ENCODE data around the gene TGFBR3. TPM values are rescaled to one million over a fixed set of nuclear protein-coding genes. Genes with fewer than 3 reads are reported as not detected.

The TGFBR3 gene
- total and polyA plus RNA-seq, 9 of the 15 experiments (the other 6 are each of a cell fraction or from before 2014, with no cell fraction given): 3.6 to 32.4 (median 15.6) TPM

GRCh38 chr1:91885716-91886506, at the start of gene TGFBR3 (continued):
- TF ChIP-seq E2F8 (IDR thresholded peaks at IDR 0.05; ENCODE audit: low read depth, partially characterized antibody): no peak
- TF ChIP-seq EWSR1 (IDR thresholded peaks at IDR 0.05; ENCODE audit: borderline replicate concordance, low read depth, partially characterized antibody): no peak
- no peak for TF ChIP-seq SMAD1 (IDR thresholded peaks at IDR 0.05; ENCODE audit: low read depth, low read length, partially characterized antibody)
- TF ChIP-seq IRF2 (CRISPR knock-in tag; IDR thresholded peaks at IDR 0.05): no peak
- TF ChIP-seq VEZF1 (CRISPR knock-in tag; IDR thresholded peaks at IDR 0.05): peak; percentile 90
- no peak for TF ChIP-seq HMBOX1 (IDR thresholded peaks at IDR 0.05)
- TF ChIP-seq NBN (IDR thresholded peaks at IDR 0.05; ENCODE audit: low read depth): peak; percentile 49; the same call in 1 of the 2 replicates
- 0 out of 4 replicates have a peak, but pooled peaks of 1 of the 2 experiments have one; percentile 37 for TF ChIP-seq SIN3A (IDR thresholded peaks at IDR 0.05; ENCODE audit: borderline replicate concordance in 2 of 2, control insufficient read depth in 1 of 2, low read depth in 2 of 2, low read length in 2 of 2)
- no peak for TF ChIP-seq PCBP2 (IDR thresholded peaks at IDR 0.05; ENCODE audit: low read depth, low read length, poor library complexity, severe bottlenecking)
- TF ChIP-seq DPF2 (IDR thresholded peaks at IDR 0.05): peak; percentile 24; the same call in 1 of the 2 replicates
- TF ChIP-seq EP400 (IDR thresholded peaks at IDR 0.05): peak; percentile 70; the same call in 1 of the 2 replicates
- TF ChIP-seq SMAD2 (IDR thresholded peaks at IDR 0.05; ENCODE audit: low read depth, low read length): no peak
- 0 out of 2 replicates have a peak, but pooled peaks have one; percentile 16 for TF ChIP-seq TEAD4 (IDR thresholded peaks at IDR 0.05; ENCODE audit: low read length)
- no peak for TF ChIP-seq TEAD4 (CRISPR knock-in tag; IDR thresholded peaks at IDR 0.05; ENCODE audit: borderline replicate concordance)
- no peak for TF ChIP-seq MYNN (IDR thresholded peaks at IDR 0.05)
- no peak for TF ChIP-seq MYNN (CRISPR knock-in tag; IDR thresholded peaks at IDR 0.05)
- no peak for TF ChIP-seq CHCHD3 (CRISPR knock-in tag; IDR thresholded peaks at IDR 0.05)
- no peak for TF ChIP-seq CREB3 (tag; conservative IDR thresholded peaks at IDR 0.05; ENCODE audit: low read depth)
- no peak for TF ChIP-seq SAFB2 (IDR thresholded peaks at IDR 0.05; ENCODE audit: borderline replicate concordance, low read depth, low read length, severe bottlenecking)
